GM15510 (cell line): ENCODE data around the gene SRA1.
A peak's percentile ranks its signal among the peaks of the same experiment; 100 is the strongest.

Source experiments
- POLR2A ChIP-seq: IDR thresholded peaks from 3 replicates; pipeline ENCODE4 v1.6.1; 2011; ENCODE audit warnings: borderline replicate concordance; ENCODE audit not compliant: insufficient read length; ENCODE audit errors: extremely low read depth

The SRA1 gene

GRCh38 chr5:140557136-140557805 lies at the start of gene SRA1:
TSS of gene SRA1 (minus strand) at chr5:140557473. CDS start at chr5:140557452, 21 bp downstream.
- TF ChIP-seq POLR2A, result peak; percentile 98

GRCh38 chr5:140607031-140607430 lies 49.8 kb upstream of the SRA1 start:
- TF ChIP-seq POLR2A, result no peak

- TF ChIP-seq POLR2A, result no peak
Observed at GRCh38 chr5:140605879-140606278, 48.6 kb upstream of the SRA1 start.

- TF ChIP-seq POLR2A, result no peak
Observed at GRCh38 chr5:140603734-140604133, 46.5 kb upstream of the SRA1 start.

- TF ChIP-seq POLR2A, result no peak
Observed at GRCh38 chr5:140602147-140602546, 44.9 kb upstream of the SRA1 start.

- TF ChIP-seq POLR2A, result no peak
Observed at GRCh38 chr5:140600096-140600495, 42.8 kb upstream of the SRA1 start.

GRCh38 chr5:140598836-140599235 lies 41.6 kb upstream of the SRA1 start:
- no peak for TF ChIP-seq POLR2A

- TF ChIP-seq POLR2A, result no peak
Observed at GRCh38 chr5:140596321-140596741, 39.1 kb upstream of the SRA1 start.

- TF ChIP-seq POLR2A, result no peak
Observed at GRCh38 chr5:140595538-140596300, 38.4 kb upstream of the SRA1 start.

GRCh38 chr5:140594169-140594568 lies 36.9 kb upstream of the SRA1 start:
- TF ChIP-seq POLR2A, result no peak

- no peak for TF ChIP-seq POLR2A
Observed at GRCh38 chr5:140591747-140592372, 34.6 kb upstream of the SRA1 start.

GRCh38 chr5:140590861-140591260 lies 33.6 kb upstream of the SRA1 start:
- TF ChIP-seq POLR2A, result no peak

- TF ChIP-seq POLR2A, result no peak
Observed at GRCh38 chr5:140588311-140589070, 31.2 kb upstream of the SRA1 start.

GRCh38 chr5:140587495-140587894 lies 30.2 kb upstream of the SRA1 start:
- no peak for TF ChIP-seq POLR2A

GRCh38 chr5:140576776-140577201 lies 19.5 kb upstream of the SRA1 start:
- no peak for TF ChIP-seq POLR2A

GRCh38 chr5:140575309-140575708 lies 18.0 kb upstream of the SRA1 start:
- TF ChIP-seq POLR2A, result no peak

GRCh38 chr5:140574165-140574564 lies 16.9 kb upstream of the SRA1 start:
- no peak for TF ChIP-seq POLR2A
